DLD1 (cell line): ENCODE data around the gene NUBPL.

ENCODE experiments used
- in situ Hi-C: cut with HindIII; loops from 2 replicates; pipeline ENCODE4 v1.10.0; 2017; ENCODE audit warnings: low sequenced_read_pairs

Gene NUBPL, protein sequence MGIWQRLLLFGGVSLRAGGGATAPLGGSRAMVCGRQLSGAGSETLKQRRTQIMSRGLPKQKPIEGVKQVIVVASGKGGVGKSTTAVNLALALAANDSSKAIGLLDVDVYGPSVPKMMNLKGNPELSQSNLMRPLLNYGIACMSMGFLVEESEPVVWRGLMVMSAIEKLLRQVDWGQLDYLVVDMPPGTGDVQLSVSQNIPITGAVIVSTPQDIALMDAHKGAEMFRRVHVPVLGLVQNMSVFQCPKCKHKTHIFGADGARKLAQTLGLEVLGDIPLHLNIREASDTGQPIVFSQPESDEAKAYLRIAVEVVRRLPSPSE

DNA sequence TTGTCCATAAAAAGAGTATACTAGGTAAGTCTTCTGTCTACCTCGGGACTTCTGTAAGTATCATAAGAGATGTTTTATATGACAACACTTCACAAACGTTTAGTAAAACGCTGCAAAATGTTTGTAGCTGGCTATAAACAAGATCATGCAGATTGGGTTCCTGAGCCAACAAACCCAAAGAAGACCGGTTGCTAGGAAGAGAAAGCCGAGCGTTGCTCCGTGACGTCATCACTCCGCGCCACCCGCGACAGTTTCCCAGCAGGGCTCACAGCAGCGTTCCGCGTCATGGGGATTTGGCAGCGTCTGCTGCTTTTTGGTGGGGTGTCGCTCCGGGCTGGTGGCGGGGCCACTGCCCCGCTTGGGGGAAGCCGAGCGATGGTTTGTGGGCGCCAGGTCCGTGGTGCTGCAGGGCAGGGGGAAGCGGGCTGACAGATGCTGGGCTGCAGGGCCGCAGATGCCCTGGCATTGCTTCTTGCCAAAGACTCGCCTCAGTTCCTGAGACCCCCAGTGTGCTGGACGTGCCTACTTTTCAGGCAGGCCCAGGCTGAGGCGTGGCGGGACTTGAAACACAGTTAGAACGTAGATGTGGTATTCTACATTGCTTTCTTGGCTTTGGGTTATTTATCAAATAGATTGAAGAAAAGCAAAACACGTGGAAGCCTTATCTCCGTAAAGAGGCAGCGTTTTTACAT, at the start of gene NUBPL:
Gene NUBPL (plus strand): TSS at position 250 of the 692 bp plus-strand sequence. CDS start 36 bp downstream, at position 286.
- in situ Hi-C loops: no loop called here

DNA sequence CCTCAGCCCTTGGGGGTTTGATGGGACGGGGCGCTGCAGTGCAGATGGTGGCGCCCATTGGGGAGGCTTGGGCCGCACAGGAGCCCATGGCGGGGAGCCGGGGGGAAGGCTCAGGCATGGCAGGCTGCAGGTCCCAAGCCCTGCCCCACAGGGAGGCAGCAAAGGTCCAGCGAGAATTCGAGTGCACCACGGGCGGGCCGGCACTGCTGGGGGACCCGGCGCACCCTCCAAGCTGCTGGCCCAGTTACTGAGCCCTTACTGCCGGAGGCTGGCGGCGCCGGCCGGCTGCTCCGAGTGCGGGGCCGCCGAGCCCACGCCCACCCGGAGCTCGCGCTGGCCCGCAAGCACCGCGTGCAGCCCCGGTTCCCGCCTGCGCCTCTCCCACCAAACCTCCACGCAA, 34.1 kb upstream of the NUBPL start:
- in situ Hi-C loops: no loop called here

DNA sequence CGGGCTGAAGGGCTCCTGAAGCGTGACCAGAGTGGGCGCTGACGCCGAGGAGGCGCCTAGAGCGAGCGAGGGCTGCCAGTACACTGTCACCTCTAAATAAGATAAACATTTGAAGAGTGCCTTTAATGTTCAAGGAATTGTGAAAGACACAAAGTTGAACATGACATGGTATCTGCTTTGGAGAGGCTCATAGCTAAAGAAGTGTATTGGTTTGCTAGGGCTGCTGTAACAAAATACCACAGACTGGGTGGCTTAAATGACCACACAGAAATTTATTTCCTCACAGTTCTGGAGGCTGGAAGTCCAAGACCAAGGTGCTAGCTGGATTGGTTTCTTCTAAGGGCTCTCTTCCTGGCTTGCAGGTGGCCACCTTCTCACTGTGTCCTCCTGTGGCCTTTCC, 33.7 kb upstream of the NUBPL start:
- in situ Hi-C loops: no loop called here

DNA sequence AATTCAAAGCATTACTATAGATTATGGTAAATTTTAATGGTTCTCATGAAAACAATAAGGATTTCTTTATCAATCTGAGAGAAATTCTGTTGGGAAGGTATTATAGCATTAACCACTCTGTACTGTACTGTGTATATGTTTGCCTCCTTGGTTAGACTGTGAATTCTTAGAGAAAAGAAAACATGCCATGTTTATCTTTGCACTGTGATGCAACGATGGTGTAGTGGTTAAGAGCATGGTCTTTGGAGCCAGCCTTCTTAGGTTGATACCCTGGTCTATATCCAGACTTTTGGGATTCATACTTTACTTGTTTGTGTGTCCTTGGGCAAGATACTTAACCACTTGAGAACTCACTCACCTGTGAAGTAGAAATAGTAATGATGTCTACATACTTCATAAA, 32.2 kb upstream of the NUBPL start:
- in situ Hi-C loops: no loop called here

DNA sequence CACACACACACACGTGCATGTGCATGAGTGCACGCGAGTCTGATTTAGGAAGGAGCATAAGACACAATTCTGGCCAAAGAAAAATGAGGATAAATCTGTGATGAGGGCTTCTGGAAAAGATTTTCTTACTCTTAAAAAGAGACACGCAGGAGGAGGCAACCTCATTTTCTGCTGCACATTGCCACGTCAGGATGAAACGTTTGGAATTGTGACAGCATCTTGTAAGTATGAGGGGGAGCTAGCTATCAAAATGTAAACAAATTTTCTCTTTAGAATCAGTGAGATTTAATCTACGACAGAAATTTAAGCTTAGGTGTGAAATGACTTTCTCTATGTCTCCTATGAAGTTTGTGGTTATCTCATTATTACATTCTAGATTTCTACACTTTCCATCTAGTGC, 31.1 kb upstream of the NUBPL start:
- in situ Hi-C loops: no loop called here

DNA sequence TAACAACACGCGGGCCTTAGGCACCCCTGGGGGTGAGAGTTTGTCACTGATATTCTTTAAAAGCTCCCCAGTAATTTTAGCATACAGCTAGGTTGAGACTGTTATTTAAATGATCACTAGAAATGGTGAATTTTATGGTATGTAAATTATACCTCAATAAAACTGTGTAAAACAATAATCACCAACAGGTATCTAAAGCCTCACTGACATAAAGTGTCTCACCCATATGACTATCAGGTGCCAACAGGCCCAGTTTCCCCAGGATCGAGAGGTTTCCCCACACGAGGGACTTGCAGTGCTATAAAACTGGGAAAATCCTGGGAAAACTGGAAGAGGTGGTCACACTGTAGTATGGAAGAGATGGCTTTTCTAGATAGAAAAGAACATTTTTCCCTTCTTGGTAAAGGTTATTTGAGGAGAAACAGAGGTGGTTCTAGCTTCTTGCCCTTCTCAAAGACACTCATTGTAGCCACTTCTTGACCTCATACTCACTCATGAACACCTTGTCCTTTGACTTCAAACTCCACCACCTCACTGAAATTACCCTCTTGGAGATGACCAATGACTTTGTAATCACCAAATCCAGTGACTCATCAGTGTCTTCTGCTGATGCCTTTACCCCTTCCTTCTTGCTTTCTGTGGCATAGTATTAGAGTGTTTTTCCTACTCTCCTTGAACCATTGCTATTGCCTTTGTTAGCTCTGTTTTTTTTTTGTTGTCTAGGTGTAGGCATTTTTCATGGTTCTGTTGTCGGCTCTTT, 24.8 kb upstream of the NUBPL start:
- in situ Hi-C loops: no loop called here

DNA sequence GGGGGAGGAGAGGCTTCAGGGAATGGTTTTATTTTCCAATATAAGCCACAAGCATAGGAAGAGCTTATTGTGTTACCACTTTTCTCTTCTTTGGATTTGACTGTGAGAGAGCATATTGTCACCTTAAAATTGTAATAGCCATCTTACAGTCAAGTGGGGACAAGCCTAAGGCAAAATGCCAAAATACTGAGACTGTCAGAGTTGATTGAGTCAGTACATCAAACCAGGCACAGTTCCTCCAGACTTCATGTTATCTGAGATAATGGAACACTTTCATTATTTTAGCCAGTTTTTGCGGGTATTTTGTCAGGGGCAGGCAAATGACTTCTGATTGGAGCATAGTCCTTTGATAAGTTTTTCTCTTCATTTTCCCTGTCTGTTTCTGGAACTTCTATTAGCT, 19.5 kb upstream of the NUBPL start:
- in situ Hi-C loops: no loop called here

DNA sequence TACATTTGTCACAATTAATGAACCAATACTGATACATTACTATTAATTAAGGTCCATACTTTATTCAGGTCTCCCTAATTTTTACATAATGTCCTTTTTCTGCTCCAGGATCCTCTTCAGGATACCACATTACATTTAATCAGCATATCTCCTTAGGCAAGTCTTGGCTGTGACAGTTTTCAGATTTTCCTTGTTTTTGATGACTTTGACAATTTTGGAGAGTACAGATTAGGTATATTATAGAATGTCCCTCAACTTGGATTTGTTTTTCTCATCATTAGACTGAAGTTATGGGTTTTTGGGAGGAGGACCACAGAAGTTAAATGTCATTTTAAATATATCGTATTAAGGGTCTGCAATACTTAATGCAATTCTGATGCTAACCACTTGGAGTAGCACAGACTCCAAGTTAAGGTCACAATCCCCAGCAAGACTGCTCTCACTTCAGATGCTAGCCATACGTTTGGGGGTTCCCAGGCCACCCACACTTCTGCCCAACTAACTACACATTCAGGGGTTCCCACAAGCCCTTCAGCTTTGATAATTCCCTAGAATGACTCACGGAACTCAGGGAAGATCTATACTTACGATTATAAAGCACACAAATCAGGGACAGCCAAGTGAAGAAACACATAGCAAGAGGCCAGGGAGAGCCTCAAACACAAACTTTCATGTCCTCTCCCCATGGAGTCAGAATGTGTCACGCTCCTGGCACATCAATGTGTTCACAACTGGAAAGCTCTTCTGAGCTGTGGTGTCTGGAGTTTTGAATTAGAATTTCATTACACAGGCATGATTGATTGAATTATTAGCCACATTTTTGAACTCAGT, 17.0 kb upstream of the NUBPL start:
- in situ Hi-C loops: no loop called here

DNA sequence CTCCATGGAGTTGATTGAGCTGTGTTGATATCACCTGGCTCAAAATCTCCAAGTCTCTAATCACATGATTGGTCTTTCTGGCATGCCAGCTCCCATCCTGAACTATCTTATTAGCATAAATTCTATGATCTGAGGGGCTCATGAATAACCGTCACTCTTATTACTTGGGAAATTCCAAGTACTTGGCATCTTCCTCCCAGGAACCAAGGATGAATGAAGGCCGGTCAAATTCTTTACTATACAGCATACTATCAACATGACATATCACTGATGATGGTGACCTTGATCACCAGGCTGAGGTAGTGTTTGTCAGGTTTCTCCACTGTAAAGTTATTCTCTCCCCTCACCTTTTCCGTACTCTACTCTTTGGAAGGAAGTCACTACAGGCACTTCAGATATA, 16.4 kb upstream of the NUBPL start:
- in situ Hi-C loops: no loop called here

DNA sequence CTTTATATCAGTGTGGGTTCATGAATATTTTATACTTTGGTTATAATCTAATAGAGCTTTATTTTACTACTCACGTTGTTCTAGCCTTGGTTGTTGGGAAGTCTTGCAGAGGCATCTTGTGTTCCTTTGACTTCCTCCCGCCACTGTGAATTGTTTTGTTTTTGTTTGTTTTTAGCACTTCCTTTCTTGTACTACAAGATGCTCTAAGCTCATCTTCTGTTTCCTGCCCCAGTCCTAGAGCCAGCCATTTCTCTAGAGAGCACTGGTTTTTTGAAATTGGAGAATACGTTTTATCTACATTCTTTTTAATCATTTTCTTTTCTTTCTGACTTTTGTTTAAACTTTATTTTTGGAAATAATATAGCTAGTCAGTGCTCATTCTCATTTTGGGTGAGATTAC, 15.9 kb upstream of the NUBPL start:
- in situ Hi-C loops: no loop called here

DNA sequence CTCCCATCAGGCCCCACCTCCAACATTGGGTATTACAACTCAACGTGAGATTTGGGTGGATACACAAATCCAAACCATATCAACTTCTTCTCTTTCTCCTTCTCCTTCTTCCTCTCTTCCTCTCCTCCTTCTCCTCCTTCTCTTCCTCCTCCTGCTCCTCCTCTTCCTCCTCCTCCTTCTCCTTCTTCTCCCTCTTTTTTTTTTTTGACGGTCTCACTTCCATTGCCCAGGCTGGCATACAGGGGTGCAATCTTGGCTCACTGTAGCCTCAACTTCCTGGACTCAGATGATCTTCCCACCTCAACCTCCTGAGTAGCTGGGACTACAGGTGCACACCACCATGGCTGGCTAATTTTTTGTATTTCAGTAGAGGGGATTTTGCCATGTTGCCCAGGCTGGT, 11.4 kb upstream of the NUBPL start:
- in situ Hi-C loops: no loop called here

DNA sequence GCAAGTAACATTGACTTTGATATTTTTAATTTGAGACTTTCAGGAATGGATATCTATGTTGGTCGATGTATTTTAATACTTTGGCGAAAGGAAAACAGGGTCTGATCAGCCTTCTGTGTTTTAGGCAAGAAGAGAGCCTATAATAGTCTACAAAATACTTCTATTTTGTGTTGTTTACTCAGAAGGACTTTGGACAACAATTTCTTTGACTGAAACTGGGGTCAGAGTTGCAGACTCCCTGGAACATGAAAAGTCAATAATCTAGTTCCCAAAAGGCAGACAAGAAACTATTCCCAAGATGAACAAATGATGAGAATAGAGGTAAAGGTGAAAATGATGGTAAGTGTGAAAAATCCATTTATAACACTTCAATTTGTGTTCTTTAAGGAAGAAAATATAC, 10.6 kb upstream of the NUBPL start:
- in situ Hi-C loops: no loop called here

DNA sequence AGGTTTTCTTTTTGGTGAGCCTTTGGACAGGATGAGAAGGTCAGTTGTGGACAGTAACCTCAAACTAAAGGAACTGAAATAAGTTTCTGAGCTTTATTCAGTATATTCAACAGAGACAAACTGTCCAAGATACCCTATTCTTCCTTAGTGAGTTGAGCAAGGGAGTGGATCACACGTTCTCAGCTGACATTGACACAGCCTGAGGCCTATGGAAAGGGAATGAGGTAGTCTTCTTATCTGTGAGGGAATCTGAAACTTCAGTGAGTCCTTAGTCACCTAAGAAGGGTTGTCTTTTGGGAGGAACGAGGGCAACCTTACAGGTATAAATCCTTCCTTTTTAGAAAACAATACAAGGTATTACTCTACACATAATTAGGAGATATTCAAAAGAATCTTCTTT, 5.0 kb upstream of the NUBPL start:
- in situ Hi-C loops: no loop called here

DNA sequence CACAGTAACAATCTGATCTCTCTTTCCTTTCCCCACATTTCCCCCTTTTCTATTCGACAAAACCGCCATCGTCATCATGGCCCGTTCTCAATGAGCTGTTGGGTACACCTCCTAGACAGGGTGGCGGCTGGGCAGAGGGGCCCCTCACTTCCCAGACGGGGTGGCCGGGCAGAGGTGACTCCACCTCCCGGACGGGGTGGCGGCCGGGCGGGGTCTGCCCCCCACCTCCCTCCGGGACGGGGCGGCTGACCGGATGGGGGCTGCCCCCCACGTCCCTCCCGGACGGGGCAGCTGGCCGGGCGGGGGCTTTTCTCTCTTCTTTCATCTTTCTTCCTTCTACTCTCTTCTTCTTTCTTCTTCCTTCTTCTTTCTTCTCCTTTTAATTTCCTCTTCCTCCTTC, 1.3 kb upstream of the NUBPL start:
- in situ Hi-C loops: no loop called here

DNA sequence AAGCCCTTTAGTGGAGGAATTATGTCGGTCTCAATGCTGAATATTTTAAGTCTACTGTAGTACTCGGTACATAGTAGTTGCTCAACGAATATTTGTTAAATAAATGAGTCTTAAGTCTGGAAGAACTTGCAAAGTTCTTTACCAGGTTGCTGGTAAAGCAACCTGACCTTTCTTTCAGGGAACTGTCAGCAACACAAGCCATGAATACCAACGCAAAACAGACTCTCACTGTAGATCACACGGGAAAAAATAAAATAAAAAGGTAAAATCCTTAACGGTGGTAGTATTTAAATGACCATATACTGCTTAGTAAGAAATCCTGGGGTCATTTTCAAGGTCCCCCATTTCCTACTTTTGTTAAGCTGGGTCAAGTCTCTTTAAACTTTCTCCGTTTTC, 447 bp upstream of the NUBPL start:
- in situ Hi-C loops: no loop called here

DNA sequence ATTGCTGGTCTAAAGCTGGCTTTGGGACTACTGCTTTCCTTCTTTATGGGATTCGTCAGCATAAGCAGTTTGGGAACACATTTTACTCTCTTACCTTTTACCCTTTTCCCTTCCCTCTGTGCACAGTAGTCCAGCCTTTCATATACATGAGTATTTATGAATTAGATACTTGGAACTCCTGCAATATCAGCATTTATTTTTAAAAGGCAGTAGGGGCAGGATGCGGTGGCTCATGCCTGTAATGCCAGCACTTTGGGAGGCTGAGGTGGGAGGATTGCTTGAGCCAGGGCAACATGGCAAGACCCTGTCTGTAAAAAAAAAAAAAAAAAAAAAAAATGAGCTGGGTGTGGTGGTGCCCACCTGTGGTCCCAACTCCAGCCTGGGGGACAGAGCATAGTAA, 3.0 kb downstream of the NUBPL start:
- in situ Hi-C loops: no loop called here

DNA sequence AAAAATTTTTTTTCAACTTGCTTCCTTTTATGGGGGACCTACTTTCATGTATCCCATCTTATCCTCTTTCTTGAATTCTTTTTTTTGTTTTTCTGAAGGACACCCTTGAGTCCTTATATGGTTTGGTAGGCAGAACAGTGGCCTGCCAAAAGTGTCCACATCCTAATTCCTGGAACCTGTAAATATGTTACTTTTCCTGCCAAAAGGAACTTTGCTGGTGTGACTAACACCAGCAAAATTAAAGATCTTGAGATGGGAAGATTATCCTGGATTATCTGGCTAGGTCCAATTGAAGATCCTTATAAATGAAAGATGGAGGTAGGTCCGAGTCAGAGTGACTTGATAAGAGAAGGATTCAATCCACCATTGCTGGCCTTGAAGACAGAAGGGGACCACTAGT, 5.3 kb downstream of the NUBPL start:
- in situ Hi-C loops: no loop called here

DNA sequence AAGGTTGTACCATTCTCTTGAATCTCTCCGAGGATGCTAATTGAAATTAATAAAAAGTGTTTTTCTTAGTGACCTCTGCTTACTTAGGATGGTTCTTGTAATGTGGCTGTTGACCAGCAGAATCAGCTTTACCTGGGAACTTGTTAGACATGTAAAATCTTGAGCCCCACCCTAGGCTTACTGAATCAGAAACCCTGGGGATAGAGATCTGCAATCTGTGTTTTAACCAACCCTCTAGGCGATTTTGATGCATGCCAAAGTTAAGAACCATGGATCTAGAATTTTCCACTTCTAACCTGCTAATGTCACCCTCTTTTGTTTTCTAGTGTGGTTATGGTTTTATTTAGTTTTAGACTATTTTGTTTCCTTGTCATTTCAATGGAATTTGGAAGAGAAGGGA, 6.5 kb downstream of the NUBPL start:
- in situ Hi-C loops: no loop called here

DNA sequence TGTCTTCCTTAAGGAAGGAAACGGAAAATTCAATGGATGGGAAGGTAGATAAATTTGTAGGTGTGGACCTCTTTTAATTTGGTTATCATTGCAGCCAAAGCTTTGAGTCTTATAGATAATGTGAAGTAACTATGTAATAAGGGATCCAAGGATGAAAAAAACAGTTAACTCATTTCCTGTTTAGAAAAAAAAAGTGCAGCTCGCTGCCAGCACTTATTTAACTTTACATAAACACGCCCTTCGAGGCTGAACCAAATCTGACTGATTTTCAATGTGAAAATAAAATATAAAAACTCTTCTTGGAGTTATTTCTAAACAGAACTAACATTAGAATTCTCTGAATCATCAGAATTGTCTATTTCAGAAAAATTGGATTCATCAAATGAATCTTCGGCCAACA, 7.0 kb downstream of the NUBPL start:
- in situ Hi-C loops: no loop called here

DNA sequence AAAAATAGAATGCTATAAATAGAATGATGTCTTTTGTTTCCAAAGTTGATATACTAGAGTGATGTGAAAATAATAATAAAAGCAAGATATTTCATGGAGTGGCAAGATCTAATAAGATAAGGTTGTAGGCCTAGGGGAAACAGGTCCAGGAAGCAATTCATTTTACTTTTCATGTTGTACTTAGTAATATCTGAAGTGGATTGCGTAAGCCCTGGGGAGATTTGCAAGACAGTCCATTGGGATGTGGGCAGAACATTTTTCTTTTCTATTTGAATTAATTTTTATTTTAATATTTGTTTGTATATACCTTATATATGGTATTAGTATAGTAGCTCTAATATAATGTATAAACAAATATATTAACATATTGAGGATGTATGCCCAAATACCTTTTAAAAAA, 7.5 kb downstream of the NUBPL start:
- in situ Hi-C loops: no loop called here

DNA sequence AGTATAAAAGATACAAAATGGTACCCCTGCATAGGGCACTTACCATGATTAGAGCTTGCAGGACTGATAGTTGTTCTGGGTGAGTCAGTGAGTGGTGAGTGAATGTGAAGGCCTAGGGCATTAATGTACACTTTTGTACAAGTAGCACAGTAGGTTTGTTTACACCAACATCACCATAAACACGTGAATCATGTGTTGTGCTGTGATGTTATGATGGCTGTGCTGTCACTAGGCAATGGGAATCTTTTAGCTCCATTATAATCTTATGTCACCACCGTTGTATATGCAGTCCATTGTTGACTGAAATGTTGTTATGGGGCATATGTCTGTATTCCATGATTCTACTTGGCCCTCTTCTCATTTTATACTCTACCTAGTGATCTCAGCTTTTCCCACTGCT, 11.8 kb downstream of the NUBPL start:
- in situ Hi-C loops: no loop called here
